GM23338 (cell line): ENCODE results near the gene RBPMS2. TPM values are rescaled to one million over a fixed set of nuclear protein-coding genes. Genes with fewer than 3 reads are reported as not detected.

Experiments
- ATAC-seq: fragments of 200-7000 bp; cut with Tn5 transposase; 3 replicates; pipeline ENCODE4 v1.9.1; 2020
- DNase-seq: peaks from one replicate; pipeline ENCODE4 v3.0.0-alpha.2; 2015; ENCODE audit warnings: low spot score
- H2AFZ ChIP-seq: fragments of 200-600 bp; sonication (generic); 2 replicates; pipeline ENCODE4 v1.8.0; 2016; ENCODE audit warnings: antibody characterized with exemption, mild to moderate bottlenecking, moderate library complexity
- H3F3A ChIP-seq: fragments of 200-600 bp; sonication (generic); replicated peaks from 2 replicates; pipeline ENCODE4 v1.8.0; 2017; ENCODE audit warnings: antibody characterized with exemption, mixed run types, low read depth
- H3K27ac ChIP-seq: fragments of 200-600 bp; sonication (generic); 2 replicates; pipeline ENCODE4 v1.6.1; 2016; ENCODE audit warnings: low read depth
- H3K27me3 ChIP-seq: fragments of 200-600 bp; sonication (generic); 2 replicates; pipeline ENCODE4 v1.8.0; 2016; ENCODE audit warnings: mild to moderate bottlenecking, mixed run types, moderate library complexity; ENCODE audit not compliant: insufficient read depth
- H3K36me3 ChIP-seq: fragments of 200-600 bp; sonication (generic); 2 replicates; pipeline ENCODE4 v1.8.0; 2016; ENCODE audit warnings: mild to moderate bottlenecking; ENCODE audit not compliant: insufficient read depth
- H3K4me1 ChIP-seq: fragments of 200-600 bp; sonication (generic); 2 replicates; pipeline ENCODE4 v1.8.0; 2016; ENCODE audit warnings: mild to moderate bottlenecking, moderate library complexity; ENCODE audit not compliant: insufficient read depth
- H3K4me2 ChIP-seq: fragments of 200-600 bp; sonication (generic); 2 replicates; pipeline ENCODE4 v1.7.1; 2017; ENCODE audit warnings: mixed run types
- H3K4me3 ChIP-seq: fragments of 200-600 bp; sonication (generic); 2 replicates; pipeline ENCODE4 v1.6.1; 2016; ENCODE audit warnings: mixed run types
- H3K79me2 ChIP-seq: fragments of 200-600 bp; sonication (generic); replicated peaks from 2 replicates; pipeline ENCODE4 v1.8.0; 2017; ENCODE audit warnings: mild to moderate bottlenecking; ENCODE audit not compliant: insufficient read depth
- H3K9me2 ChIP-seq: fragments of 200-600 bp; sonication (generic); 2 replicates; pipeline ENCODE4 v1.8.0; 2017; ENCODE audit not compliant: insufficient read depth
- H4K20me1 ChIP-seq: fragments of 200-600 bp; sonication (generic); replicated peaks from 2 replicates; pipeline ENCODE4 v1.8.0; 2017; ENCODE audit warnings: mild to moderate bottlenecking; ENCODE audit not compliant: insufficient read depth
- H3K27ac Mint-ChIP-seq: 2 replicates; pipeline ENCODE4 v1.8.0; 2020; ENCODE audit warnings: inconsistent platforms, mild to moderate bottlenecking, moderate library complexity, mixed read lengths
- H3K27me3 Mint-ChIP-seq: 3 replicates; pipeline ENCODE4 v1.8.0; 2022; ENCODE audit warnings: low read depth, mild to moderate bottlenecking, moderate library complexity, mixed read lengths, inconsistent platforms; ENCODE audit not compliant: insufficient read depth, poor library complexity
- H3K36me3 Mint-ChIP-seq: 3 replicates; pipeline ENCODE4 v1.8.0; 2021; ENCODE audit warnings: low read depth, mild to moderate bottlenecking, inconsistent platforms, moderate library complexity, mixed read lengths
- H3K4me1 Mint-ChIP-seq: 3 replicates; pipeline ENCODE4 v1.8.0; 2020; ENCODE audit warnings: mild to moderate bottlenecking, inconsistent platforms, mixed read lengths
- H3K4me3 Mint-ChIP-seq: 3 replicates; pipeline ENCODE4 v1.8.0; 2021; ENCODE audit warnings: moderate library complexity, mild to moderate bottlenecking, inconsistent platforms, mixed read lengths
- H3K9me3 Mint-ChIP-seq: 3 replicates; pipeline ENCODE4 v1.8.0; 2020; ENCODE audit warnings: moderate library complexity, mild to moderate bottlenecking, inconsistent platforms, mixed read lengths
- CREB1 ChIP-seq: fragments of 250-450 bp; sonication (Bioruptor Pico); IDR thresholded peaks from 2 replicates; pipeline ENCODE4 v1.5.0; 2020; ENCODE audit warnings: low read depth, mild to moderate bottlenecking, moderate library complexity
- EZH2 ChIP-seq: fragments of 200-600 bp; sonication (generic); IDR thresholded peaks from one replicate; pipeline ENCODE4 v1.8.0; 2017; ENCODE audit warnings: antibody characterized with exemption, mild to moderate bottlenecking, low read depth; ENCODE audit not compliant: unreplicated experiment
- EZH2phosphoT487 ChIP-seq: fragments of 200-600 bp; sonication (generic); IDR thresholded peaks from one replicate; pipeline ENCODE4 v1.8.1; 2018; ENCODE audit warnings: antibody characterized with exemption; ENCODE audit not compliant: unreplicated experiment
- JUNB ChIP-seq: IDR thresholded peaks from one replicate; pipeline ENCODE4 v1.6.1; 2016; ENCODE audit warnings: antibody characterized with exemption; ENCODE audit not compliant: unreplicated experiment
- POLR2AphosphoS5 ChIP-seq: IDR thresholded peaks from 2 replicates; pipeline ENCODE4 v1.6.1; 2016; ENCODE audit warnings: antibody characterized with exemption, low read depth
- STAT1 ChIP-seq: IDR thresholded peaks from one replicate; pipeline ENCODE4 v1.6.1; 2016; ENCODE audit warnings: antibody characterized with exemption; ENCODE audit not compliant: unreplicated experiment
- ZNF114 ChIP-seq: fragments of 250-450 bp; sonication (Bioruptor Pico); IDR thresholded peaks from 2 replicates; pipeline ENCODE4 v1.5.0; 2020; ENCODE audit warnings: mild to moderate bottlenecking, moderate library complexity
- ZNF331 ChIP-seq: fragments of 250-450 bp; sonication (Bioruptor Pico); IDR thresholded peaks from 2 replicates; pipeline ENCODE4 v1.5.0; 2020; ENCODE audit warnings: low read depth, mild to moderate bottlenecking, moderate library complexity
- polyA plus RNA-seq: library from polyadenylated mRNA; unstranded; fragments of >200 nt; fragmentation: Nextera tagmentation; extraction: Ambion mirVana; gene quantifications from 2 replicates; pipeline ENCODE4 v1.2.1, GENCODE V29; 2016
- total RNA-seq: library from RNA; depleted of rRNA; stranded (reverse); fragments of >200 nt; shearing (Covaris generic); gene quantifications from 2 replicates; pipeline ENCODE4 v1.2.3, GENCODE V29; 2014
- TF ChIP-seq, protein P1 (sequence below), 2 experiments: fragments of 200-600 bp in 1 of 2; sonication (generic) in 1 of 2; conservative IDR thresholded peaks; 2 replicates each; pipeline versions ENCODE4 v1.5.1 to v1.6.1; 2016 to 2017; ENCODE audit warnings: antibody characterized with exemption in 2 of 2, low read depth in 2 of 2, mild to moderate bottlenecking in 2 of 2, moderate library complexity in 1 of 2
- TF ChIP-seq, protein P2 (sequence below): IDR thresholded peaks from 2 replicates; pipeline ENCODE4 v1.6.1; 2016; ENCODE audit warnings: antibody characterized with exemption
- TF ChIP-seq, protein P3 (sequence below): fragments of 250-450 bp; sonication (Bioruptor Pico); IDR thresholded peaks from 2 replicates; pipeline ENCODE4 v1.5.0; 2020; ENCODE audit warnings: mild to moderate bottlenecking, moderate library complexity

The RBPMS2 gene
- total and polyA plus RNA-seq, 2 experiments from 2014 or later: 53.3 to 171 TPM

DNA sequence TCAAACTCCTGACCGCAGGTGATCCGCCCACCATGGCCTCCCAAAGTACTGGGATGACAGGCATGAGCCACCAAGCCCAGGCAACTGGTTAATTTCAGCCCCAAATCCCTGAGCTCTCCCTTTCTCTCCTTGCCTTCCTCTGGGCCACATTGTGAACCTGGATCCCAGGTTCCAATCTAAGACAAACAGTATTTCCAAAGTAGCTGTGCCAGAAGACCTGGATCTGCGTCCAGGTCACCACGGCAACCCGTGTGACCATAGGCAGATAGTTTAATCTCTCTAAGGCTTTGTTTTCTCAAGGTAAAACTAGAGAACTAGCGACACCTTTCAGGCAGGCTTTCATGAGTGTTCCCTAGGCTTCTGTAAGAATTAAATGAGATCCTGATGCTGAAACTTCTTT is 5.9 kb upstream of the RBPMS2 start:
- H3F3A ChIP-seq: peaks cover 13% of the 10 kb centered on the region; the same call in 1 of the 2 replicates
- ATAC-seq: no peak
- Mint-ChIP-seq H3K9me3 (no peaks in the 10 kb centered on the region), H3K27me3 (peaks cover 5% of the 10 kb centered on the region), H3K27ac (no peak overlapping the region), H3K4me1 (peaks cover 48% of the 10 kb centered on the region), H3K4me3 (no peak overlapping the region; the same call in 2 of the 3 replicates), H3K36me3 (peaks cover 9% of the 10 kb centered on the region; the same call in 2 of the 3 replicates)
- peaks cover 50% of the 10 kb centered on the region for H3K4me1 ChIP-seq
- no peak overlapping the region for H2AFZ ChIP-seq
- TF ChIP-seq CREB1 (CRISPR knock-in tag) (no peak), ZNF114 (no peak), STAT1 (no peak), JUNB (no peak), EZH2 (no peak), POLR2AphosphoS5 (no peak), ZNF331 (CRISPR knock-in tag) (no peak), EZH2phosphoT487 (no peak)
- TF ChIP-seq, protein P1, sequence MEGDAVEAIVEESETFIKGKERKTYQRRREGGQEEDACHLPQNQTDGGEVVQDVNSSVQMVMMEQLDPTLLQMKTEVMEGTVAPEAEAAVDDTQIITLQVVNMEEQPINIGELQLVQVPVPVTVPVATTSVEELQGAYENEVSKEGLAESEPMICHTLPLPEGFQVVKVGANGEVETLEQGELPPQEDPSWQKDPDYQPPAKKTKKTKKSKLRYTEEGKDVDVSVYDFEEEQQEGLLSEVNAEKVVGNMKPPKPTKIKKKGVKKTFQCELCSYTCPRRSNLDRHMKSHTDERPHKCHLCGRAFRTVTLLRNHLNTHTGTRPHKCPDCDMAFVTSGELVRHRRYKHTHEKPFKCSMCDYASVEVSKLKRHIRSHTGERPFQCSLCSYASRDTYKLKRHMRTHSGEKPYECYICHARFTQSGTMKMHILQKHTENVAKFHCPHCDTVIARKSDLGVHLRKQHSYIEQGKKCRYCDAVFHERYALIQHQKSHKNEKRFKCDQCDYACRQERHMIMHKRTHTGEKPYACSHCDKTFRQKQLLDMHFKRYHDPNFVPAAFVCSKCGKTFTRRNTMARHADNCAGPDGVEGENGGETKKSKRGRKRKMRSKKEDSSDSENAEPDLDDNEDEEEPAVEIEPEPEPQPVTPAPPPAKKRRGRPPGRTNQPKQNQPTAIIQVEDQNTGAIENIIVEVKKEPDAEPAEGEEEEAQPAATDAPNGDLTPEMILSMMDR (conservative IDR thresholded peaks at IDR 0.05; ENCODE audit: low read depth in 2 of 2): no peak
- TF ChIP-seq, protein P2, sequence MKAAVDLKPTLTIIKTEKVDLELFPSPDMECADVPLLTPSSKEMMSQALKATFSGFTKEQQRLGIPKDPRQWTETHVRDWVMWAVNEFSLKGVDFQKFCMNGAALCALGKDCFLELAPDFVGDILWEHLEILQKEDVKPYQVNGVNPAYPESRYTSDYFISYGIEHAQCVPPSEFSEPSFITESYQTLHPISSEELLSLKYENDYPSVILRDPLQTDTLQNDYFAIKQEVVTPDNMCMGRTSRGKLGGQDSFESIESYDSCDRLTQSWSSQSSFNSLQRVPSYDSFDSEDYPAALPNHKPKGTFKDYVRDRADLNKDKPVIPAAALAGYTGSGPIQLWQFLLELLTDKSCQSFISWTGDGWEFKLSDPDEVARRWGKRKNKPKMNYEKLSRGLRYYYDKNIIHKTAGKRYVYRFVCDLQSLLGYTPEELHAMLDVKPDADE: no peak
- TF ChIP-seq, protein P3, sequence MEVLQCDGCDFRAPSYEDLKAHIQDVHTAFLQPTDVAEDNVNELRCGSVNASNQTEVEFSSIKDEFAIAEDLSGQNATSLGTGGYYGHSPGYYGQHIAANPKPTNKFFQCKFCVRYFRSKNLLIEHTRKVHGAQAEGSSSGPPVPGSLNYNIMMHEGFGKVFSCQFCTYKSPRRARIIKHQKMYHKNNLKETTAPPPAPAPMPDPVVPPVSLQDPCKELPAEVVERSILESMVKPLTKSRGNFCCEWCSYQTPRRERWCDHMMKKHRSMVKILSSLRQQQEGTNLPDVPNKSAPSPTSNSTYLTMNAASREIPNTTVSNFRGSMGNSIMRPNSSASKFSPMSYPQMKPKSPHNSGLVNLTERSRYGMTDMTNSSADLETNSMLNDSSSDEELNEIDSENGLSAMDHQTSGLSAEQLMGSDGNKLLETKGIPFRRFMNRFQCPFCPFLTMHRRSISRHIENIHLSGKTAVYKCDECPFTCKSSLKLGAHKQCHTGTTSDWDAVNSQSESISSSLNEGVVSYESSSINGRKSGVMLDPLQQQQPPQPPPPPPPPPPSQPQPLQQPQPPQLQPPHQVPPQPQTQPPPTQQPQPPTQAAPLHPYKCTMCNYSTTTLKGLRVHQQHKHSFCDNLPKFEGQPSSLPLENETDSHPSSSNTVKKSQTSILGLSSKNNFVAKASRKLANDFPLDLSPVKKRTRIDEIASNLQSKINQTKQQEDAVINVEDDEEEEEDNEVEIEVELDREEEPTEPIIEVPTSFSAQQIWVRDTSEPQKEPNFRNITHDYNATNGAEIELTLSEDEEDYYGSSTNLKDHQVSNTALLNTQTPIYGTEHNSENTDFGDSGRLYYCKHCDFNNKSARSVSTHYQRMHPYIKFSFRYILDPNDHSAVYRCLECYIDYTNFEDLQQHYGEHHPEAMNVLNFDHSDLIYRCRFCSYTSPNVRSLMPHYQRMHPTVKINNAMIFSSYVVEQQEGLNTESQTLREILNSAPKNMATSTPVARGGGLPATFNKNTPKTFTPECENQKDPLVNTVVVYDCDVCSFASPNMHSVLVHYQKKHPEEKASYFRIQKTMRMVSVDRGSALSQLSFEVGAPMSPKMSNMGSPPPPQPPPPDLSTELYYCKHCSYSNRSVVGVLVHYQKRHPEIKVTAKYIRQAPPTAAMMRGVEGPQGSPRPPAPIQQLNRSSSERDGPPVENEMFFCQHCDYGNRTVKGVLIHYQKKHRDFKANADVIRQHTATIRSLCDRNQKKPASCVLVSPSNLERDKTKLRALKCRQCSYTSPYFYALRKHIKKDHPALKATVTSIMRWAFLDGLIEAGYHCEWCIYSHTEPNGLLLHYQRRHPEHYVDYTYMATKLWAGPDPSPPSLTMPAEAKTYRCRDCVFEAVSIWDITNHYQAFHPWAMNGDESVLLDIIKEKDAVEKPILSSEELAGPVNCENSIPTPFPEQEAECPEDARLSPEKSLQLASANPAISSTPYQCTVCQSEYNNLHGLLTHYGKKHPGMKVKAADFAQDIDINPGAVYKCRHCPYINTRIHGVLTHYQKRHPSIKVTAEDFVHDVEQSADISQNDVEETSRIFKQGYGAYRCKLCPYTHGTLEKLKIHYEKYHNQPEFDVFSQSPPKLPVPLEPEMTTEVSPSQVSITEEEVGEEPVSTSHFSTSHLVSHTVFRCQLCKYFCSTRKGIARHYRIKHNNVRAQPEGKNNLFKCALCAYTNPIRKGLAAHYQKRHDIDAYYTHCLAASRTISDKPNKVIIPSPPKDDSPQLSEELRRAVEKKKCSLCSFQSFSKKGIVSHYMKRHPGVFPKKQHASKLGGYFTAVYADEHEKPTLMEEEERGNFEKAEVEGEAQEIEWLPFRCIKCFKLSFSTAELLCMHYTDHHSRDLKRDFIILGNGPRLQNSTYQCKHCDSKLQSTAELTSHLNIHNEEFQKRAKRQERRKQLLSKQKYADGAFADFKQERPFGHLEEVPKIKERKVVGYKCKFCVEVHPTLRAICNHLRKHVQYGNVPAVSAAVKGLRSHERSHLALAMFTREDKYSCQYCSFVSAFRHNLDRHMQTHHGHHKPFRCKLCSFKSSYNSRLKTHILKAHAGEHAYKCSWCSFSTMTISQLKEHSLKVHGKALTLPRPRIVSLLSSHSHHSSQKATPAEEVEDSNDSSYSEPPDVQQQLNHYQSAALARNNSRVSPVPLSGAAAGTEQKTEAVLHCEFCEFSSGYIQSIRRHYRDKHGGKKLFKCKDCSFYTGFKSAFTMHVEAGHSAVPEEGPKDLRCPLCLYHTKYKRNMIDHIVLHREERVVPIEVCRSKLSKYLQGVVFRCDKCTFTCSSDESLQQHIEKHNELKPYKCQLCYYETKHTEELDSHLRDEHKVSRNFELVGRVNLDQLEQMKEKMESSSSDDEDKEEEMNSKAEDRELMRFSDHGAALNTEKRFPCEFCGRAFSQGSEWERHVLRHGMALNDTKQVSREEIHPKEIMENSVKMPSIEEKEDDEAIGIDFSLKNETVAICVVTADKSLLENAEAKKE (CRISPR knock-in tag): no peak
- DNase-seq: no peak
- H3K27me3 ChIP-seq: no peaks in the 10 kb centered on the region
- no peak overlapping the region for H3K4me2 ChIP-seq
- H4K20me1 ChIP-seq: no peaks in the 10 kb centered on the region
- peak overlapping the region; percentile 68 for H3K27ac ChIP-seq
- peaks cover 31% of the 10 kb centered on the region for H3K79me2 ChIP-seq
- no peaks in the 10 kb centered on the region; the same call in 1 of the 2 replicates for H3K36me3 ChIP-seq
- no peak overlapping the region for H3K4me3 ChIP-seq
- no peaks in the 10 kb centered on the region for H3K9me2 ChIP-seq
